GM19025 (cell line): ENCODE data around the gene ANKRD60.

Experiments used
- ATAC-seq: cut with Tn5 transposase; IDR thresholded peaks from one replicate; pipeline ENCODE4 v1.9.1; 2021; ENCODE audit warnings: mild to moderate bottlenecking, low read depth, moderate library complexity; ENCODE audit not compliant: unreplicated experiment

ANKRD60 gene

DNA sequence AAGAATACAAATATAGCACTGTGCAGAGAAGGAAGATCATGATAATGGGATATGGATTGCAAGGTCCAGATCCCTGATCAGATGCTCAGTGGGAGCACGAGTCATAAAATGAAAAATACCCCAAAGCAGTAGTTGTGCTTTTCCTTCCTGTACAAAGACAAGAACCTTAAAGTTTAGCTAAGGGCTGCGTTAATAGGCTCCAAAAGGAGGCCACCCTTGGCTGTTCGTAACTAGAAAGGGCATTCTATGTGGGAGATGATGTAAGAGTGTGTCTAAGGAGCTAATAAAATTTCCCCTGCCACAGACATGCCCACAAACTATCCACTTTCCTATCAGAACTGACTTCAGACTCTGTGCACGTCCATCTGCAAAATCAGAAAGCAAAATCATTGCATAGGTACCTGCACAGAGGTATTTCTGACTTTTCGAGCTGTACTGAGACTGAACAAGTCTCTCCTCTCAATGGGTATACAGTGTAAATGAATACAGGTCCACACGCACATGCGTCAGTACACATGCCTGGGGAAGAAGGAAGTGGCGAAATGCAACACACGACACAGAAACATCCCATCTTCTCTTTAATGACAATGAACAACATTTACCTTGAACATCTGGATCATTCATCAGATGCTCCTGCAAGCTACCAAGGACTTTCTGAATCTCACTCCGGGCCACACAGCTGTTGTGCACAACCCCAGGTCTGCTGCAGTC lies 16.9 kb upstream of the ANKRD60 start:
- ATAC-seq: no peak

DNA sequence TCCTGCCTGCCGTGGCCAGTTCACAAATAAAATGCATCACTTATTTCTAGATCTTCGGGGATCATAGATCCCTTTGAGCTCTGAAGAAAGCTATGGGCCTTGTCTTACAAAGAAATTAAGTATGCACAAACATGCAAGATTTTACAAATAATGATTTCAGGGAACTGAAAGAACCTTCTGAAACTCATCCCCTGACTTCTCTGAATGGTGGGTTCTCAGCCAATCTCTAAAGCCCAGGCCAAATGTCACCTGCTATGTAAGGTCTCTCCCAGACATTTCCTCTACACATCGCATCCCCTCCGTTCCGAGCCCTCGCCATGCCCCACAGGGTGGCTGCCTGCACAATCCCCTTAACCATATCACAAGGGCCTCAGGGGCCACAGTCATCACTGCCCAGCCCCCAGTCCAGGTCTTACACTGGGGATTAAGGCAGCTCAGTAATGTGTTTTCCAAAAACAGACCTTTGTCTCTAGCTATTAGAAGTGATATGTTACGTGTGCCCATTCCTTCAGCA lies 16.1 kb upstream of the ANKRD60 start:
- no peak for ATAC-seq

DNA sequence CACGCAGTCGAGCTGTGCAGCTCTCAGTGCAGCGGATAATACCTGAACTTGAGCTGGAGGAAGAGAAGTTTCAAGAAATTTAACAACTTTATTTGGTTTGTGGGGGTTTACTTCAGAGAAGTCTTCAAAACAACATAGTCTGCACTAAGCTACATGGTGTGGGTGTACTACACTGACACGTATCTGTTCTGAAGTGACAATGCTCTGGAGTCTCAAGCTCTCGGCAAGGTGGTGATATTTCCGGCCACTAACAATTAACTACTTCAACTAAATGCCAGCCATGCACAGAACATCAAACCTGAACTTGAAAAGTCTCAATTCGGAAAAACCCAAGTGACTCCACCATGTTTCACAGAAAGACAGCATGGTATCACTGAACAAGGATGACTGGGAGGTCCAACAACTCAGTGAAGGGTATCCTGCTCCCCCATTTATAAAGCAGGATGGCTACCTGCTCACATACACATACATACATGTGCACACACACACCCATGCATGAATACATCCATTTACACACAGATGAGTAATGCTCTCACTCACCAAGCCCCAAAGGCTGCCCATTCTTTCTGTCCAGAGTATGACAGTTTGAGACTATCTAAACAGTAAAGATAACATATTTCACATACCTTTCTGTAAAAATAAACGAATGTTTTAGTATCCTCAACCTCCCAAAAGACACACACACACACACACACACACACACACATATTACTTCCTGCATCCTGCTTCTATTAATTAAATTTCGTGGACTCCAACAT lies 15.4 kb upstream of the ANKRD60 start:
- no peak for ATAC-seq

DNA sequence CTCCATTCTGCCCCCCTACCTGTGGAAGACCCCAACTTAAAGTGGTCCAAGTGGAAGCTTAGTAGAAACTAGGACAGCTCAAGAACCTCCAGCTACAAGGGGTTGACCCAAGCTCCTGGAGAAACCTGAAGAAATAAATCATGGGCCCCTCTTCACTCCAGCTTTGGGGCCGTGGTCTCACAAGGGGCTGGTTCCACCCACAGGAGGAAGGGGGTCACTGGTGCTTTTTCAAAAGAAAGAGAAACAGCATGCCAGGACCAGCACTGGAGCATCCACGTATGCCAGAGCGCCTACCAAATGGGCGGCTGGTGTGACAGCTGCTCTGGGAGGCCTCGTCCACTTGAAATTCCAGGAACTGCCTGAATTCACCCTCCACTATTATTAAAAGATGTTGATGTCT lies 14.4 kb upstream of the ANKRD60 start:
- ATAC-seq: no peak

DNA sequence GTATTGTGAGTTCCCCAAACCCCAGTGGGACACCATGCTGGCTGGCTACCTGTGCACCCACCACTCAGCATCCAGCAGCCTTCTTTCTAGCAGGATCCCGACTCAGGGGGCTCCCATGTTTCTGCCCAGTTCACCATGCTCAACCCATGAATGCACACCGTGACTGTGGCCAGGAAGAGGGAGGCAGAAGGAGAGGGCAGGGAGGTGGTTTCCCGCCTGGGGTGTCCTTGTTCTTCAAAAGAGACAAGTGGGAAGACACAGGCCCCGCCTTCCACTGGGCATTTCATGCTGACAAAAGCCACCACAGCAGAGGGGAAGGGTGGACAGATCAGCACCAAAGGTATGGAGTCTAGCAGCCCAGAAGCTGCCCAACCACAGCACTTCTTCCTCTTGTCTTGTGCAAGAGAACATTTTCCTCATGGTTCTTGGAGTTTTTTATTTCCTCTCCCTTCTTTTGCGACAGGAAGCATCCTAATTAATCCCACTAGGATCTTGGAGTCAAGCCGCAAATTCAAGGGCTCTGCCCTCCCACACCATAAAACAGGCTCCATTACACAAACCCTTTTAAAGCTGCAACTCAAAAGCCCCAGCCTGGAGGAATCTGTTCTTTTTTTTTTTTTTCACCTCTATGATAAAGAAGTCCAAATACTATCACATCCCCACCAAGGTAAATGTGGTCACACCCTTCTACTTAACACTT lies 13.5 kb upstream of the ANKRD60 start:
- ATAC-seq: no peak

DNA sequence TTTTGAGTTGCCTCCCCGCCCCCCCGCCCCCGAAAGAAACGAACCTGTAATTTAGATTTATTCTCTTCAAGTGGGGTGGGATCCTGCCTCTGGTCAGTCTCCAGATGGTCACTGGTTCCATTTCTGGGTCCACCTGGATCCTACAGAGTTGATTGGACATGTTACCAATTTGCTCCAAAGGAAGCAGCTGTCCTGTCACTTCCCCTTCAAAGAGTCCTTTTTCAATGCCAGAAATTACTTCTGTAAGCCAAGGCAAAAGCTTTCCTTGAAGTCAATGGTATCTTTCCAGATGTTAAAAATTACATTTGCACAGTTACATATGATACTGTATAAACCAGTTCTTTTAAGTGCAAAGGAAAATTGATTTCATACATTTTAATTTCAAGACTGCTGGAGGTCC lies 12.0 kb upstream of the ANKRD60 start:
- ATAC-seq: no peak

DNA sequence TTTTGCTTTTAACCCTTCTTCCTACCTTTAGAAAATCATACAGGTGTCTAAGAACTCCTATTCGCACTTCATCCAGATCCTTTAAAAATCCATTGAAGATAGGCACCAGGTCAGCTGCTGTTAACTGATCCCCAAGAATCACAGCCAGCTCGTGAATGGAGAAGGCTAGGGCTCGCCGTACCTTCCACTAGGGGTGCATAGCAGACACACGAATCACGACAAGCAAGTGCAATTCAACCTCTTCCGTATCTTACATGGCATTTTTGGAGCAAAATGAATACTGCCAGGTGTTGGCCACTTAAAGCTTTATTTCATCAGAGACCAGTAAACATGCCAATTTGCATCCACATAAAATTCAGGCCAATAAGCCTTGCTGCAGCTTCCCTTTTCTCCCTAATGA lies 10.8 kb upstream of the ANKRD60 start:
- no peak for ATAC-seq

DNA sequence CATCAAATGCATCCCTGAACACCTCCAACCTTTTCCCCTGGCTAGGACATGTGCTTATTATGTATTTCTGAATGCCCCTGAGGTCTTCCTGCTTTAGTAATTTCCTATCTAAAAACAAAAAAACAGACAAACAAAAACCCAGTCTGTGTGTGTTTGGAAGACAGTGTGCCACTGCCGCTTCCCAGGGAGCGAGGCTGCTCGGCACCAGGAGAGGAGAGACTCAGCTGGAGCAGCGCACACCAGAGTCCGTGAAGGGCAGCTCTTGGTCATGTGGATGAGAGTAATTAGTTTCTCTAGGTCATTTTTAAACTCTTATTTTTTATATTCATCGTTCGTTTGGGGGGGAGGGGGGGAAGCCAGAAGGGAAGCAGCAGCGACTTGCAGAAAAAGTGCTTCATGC lies 10.0 kb upstream of the ANKRD60 start:
- no peak for ATAC-seq

DNA sequence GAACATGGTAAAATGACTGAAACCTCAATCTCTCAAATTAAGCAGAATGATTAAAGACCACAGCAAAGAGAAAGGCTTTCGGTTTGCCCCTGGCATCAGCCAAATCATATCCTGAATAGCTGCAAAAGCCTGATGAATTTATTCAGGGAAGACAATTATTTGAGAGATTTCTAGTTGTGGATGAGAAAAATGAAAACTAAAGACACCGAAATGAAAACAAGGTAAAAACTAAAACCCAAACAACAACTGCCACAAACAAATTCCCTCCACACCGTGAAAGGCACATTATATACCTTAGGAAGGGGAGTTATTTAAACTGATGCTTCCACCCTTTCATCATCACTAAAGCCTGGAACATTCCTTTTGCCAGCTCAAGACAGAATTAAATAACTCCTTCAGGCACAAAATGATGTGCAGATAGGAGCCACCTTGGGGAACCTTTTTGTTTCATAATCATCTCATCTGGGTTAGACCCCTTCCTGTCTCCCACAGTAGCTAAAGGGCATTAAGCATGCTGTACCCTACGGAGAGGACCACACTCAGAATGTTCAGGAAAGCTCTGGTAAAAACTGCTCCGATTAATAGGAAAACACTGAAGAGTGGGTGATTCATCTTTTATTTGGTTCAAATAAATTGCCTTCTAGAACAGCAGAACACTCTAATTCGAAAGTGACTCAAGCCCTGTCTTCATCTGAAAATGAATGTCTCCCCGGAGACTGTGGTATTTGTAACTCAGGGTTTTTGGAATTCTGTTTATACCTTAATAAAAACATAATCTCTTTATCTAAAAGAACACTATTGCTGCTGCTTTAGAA lies 9.1 kb upstream of the ANKRD60 start:
- no peak for ATAC-seq

DNA sequence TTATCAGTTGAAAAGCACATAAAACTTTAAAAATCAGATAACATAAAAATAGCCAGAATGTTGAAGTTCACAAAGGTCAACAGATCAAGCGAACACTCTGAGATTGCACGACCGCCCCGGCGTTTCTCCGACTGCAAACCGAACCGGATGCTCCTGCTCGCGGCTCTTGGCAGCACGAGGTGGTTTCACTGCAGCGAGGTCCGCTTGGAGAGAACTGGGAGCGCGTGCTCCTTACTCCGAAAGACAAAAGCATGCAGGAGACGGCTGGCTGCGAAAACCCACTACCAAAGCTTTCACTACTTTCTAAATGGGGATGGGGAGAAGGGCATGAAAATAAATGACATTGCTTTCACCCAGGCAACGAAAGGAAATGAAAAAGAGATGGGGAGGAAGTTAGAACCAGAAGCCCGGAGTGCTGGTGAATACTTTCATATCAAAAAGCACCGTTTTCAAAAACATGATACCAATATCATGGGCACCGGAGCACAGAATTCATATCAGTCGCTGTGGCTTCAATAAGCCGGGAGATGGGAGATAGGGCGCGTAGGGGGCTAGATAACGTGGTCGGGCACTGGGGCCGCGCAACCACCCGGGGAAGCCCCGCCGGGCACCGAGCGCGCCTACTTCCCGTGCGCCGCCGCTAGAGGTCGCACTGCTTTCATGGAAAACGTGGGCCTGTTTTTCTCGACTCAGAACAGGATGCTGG lies 8.3 kb upstream of the ANKRD60 start:
- ATAC-seq: no peak

DNA sequence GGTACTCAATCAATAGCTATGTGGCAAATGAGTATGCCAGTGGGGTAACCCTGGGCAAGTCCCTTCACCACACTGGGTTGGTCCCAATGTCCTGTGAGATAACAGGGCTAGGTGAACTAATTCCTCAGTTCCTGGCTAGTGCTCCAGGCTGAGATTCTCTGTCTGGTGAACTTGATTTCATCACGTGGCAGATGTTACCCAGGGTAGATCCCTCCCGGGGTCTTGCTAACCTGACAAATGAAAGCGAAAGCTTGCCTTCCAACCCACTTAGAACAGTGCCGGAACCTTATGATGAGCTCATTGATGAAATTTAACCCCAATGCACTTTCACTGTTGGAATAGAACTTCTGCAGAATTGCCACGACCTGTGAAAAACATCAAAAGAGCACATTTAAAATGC lies 6.6 kb upstream of the ANKRD60 start:
- no peak for ATAC-seq

DNA sequence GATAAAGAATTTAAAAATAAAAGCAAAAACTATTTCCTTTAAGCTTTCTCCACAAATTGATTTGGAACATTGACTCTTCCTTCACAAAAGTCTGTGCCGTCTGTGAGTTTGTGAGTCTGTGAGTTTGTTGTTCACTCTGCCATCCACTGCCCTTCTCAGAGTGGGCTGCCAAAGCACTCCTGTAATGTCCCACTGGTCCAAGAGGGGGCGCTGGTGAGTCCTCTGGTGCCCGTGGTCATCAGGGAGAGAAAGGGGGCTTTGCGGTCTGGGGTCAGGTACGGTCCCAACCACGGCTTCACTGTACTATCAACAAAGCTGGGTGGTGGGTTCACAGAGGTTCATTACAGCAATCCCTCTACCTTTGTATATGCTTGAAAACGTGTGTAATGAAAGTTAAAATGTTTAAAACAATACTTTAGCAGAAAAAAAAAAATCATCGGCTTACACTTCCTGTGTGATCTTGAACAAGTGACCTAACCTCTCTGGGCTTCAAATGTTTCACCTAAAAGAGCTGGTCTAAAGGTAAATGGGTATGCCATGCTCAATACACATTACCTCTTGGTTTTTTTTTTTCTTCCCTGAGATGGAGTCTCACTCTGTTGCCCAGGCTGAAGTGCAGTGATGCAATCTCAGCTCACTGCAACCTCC lies 5.6 kb upstream of the ANKRD60 start:
- ATAC-seq: no peak

DNA sequence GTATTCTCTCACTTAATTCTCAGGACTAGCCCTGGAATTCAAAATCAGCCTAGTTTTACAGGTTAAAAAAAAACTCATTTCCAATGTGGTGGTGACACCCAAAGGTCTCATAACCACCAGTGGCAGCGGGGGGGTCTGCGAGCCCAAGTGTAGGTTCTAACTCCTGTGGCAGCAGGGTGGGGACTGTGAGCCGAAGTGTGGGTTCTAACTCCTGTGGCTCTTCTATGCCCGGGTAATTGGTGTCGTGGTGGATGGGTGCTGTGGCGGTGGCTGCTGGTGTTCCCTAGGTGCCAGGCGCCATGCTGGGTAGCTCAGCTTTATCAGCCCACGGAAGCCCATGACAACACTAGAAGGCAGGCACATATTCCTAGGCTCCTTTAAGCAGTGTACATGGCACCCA lies 4.9 kb upstream of the ANKRD60 start:
- no peak for ATAC-seq

DNA sequence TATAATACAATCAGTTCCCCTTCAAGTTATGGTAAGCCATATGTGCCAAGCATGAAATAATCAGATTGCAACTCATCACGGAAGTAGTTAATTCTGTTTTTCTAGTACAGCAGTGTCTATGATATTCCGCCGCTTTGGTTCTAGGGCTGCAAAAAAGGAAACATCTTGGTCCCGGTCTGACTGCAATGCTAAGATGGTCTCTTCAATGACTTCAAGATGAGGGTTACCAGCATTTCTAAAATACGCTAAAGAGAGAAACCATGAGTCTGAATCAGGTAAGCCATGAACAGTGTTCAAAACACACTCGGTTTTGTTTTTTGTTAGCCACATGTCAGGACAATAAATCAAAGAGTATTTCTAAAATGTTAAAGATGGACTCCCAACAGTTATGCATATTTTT lies 3.2 kb upstream of the ANKRD60 start:
- no peak for ATAC-seq

DNA sequence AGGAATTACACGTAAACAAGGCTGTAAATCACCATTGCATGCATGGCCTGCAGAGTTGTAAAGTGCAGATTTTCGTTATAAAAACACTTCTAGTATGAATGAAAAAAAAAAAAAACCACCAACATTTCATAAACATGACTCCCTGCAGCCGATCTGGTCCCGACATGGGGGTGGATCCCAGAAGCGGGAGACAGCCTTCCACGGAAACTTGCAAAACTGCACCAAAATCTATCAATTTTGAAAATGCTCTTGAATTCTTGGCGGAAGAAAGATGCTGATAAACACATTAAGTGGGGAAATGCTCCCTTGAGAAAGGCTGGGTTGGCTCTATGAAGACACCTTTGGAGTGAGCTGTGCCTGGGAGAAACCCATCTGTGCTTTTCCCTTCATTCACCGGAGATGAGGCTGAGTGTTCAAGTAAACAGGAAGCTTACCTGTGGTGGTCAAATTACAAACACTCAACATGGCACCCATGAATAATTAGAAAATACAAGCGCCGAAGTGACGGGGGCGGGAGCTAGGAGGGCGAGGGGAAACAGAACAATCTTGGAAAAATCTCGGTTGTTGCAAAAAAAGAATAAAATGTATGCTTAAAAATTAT lies 845 bp upstream of the ANKRD60 start:
- ATAC-seq: no peak

DNA sequence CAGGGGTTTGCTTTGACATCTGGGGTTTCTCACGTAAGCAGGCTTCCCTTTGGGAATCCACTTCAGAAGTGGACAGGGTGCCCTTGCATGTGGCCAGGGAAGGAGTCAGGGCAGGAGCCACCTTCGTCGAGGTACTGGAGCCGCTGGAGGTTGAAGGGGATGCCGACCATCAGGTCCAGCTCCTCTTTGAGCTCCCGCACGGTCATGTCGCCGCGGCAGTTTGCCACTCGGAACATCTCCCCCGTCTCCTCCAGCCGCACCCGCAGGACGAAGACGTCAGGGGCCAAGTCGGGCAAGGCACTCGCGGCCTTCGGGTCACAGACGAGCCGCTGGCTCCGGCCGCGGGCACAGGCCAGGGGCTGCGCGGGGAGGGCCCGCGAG lies 360 bp downstream of the ANKRD60 start:
- no peak for ATAC-seq

DNA sequence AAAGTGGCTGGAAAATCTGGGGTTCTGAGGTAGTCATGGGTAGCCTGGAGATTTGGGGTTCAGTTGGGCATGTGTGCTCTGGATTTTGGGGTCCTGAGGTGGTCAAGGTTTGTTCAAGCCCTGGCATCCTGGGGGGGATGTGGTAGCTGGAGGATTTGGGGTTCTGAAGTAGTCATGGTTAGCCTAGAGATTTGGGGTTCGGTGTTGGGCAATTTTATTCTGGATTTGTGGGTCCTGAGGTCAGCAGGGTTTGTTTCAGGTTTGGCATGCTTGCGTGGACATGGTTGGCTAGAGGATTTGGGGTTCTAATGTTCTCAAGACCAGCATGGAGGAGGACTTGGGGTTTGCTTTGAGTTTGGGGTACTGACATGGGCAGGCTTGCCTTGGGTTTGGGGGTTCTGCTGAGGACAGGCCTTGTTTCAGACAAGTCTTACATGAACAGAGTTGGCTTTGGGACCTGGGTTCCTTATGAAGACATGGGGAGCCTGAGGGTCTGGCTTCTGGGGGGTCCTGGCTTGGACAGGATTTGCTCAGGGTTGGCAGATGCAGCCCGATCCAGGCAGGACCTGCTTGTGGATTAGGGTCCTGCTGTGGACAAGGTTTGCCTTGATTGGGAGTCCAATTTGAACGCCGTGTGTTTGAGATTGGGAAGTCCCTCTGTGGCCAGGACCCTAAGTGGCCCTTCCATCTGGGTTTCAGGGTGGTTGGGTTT lies 906 bp downstream of the ANKRD60 start:
- no peak for ATAC-seq

DNA sequence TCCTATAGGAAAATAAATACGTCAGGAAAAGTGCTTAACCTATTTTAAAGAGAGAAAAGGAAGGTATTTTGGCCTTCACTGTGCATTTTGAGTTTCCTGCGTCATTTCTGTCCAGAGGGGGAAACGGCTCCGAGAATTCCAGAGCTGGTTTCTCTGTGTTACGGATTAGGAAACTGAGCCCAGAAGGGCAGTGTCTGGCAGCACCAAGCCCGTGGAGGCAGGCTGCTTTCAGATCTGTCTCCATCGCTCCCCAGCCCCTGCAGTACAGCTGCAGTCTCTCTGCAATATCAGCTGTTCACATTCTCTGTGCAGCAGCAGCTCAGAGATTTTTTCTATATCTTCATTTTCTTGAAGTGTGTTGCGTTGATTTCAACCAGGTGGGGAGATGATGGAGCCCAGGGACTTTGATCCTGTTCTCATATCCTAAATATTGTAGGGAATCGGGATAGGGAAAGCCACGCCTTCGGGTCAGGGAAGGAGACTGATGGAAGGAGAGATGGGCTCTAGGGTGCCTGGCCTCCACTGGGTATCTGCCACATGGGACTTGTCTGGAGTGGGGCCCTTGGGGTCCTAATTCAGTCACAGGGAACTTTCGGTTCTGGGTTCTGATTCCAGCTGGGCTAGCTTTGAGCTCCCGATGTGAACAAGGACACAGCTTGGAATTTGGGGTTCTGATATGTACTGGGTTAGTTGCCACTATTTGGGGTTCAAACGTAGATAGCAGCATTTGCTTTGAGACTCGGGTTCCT lies 2.8 kb downstream of the ANKRD60 start:
- ATAC-seq: no peak
